Lower leg skin (tissue), 3 donors: ENCODE measurements around the gene KIRREL3.

Source experiments
- CTCF ChIP-seq, 3 donors: fragments of 450-650 bp; IDR thresholded peaks; one replicate each; pipeline ENCODE4 v1.5.1; 2016; ENCODE audit warnings: antibody characterized with exemption in 3 of 3, mild to moderate bottlenecking in 3 of 3, moderate library complexity in 2 of 3
- POLR2A ChIP-seq, 2 donors: fragments of 450-650 bp; IDR thresholded peaks; one replicate each; pipeline ENCODE4 v1.6.1; 2016 to 2017; ENCODE audit warnings: antibody characterized with exemption in 2 of 2, mild to moderate bottlenecking in 1 of 2, moderate library complexity in 1 of 2

- TF ChIP-seq CTCF (IDR thresholded peaks at IDR 0.05) (no peak), POLR2A (IDR thresholded peaks at IDR 0.05) (no peak)
Measured at GRCh38 chr11:126450198-126450597, 550.4 kb downstream of the KIRREL3 start.
